Neural cell (in vitro differentiated cells): Measurements from ENCODE around the gene NYAP1. TPM values are rescaled to one million over a fixed set of nuclear protein-coding genes. Genes with fewer than 3 reads are reported as not detected.

ENCODE experiments used
- H2AFZ ChIP-seq: fragments of 200-600, 300-800 bp; sonication (generic), shearing (Covaris generic); 2 replicates; pipeline ENCODE4 v1.6.0; 2014; ENCODE audit warnings: low read depth, mild to moderate bottlenecking, antibody characterized with exemption, low read length, moderate library complexity
- H3F3A ChIP-seq: fragments of 200-600 bp; shearing (Covaris generic); 2 replicates; pipeline ENCODE4 v1.6.1; 2016; ENCODE audit warnings: mild to moderate bottlenecking, moderate library complexity, mixed read lengths, antibody characterized with exemption, low read length; ENCODE audit not compliant: insufficient read depth, poor library complexity, severe bottlenecking
- H3K27ac ChIP-seq: fragments of 200-600, 300-800 bp; sonication (generic), shearing (Covaris generic); 2 replicates; pipeline ENCODE4 v1.5.1; 2014; ENCODE audit warnings: mild to moderate bottlenecking, low read length, moderate library complexity
- H3K27me3 ChIP-seq: fragments of 300-800, 200-600 bp; sonication (generic), shearing (Covaris generic); 2 replicates; pipeline ENCODE4 v1.6.0; 2014; ENCODE audit warnings: mild to moderate bottlenecking, low read depth, low read length, moderate library complexity; ENCODE audit not compliant: insufficient read depth
- H3K36me3 ChIP-seq: fragments of 300-800, 200-600 bp; sonication (generic), shearing (Covaris generic); 2 replicates; pipeline ENCODE4 v1.5.1; 2014; ENCODE audit warnings: mild to moderate bottlenecking, antibody characterized with exemption, low read length, moderate library complexity; ENCODE audit not compliant: insufficient read depth
- H3K4me2 ChIP-seq: fragments of 300-800, 200-600 bp; sonication (generic), shearing (Covaris generic); 2 replicates; pipeline ENCODE4 v1.6.0; 2014; ENCODE audit warnings: mild to moderate bottlenecking, low read length
- H3K4me3 ChIP-seq: fragments of 300-800, 200-600 bp; sonication (generic), shearing (Covaris generic); 2 replicates; pipeline ENCODE4 v1.5.1; 2014; ENCODE audit warnings: mild to moderate bottlenecking, low read length, moderate library complexity
- H3K79me2 ChIP-seq: fragments of 200-600 bp; shearing (Covaris generic); replicated peaks from 2 replicates; pipeline ENCODE4 v1.6.0; 2014; ENCODE audit warnings: mild to moderate bottlenecking, low read length, moderate library complexity; ENCODE audit not compliant: insufficient read depth
- H3K9ac ChIP-seq: fragments of 300-800, 200-600 bp; sonication (generic), shearing (Covaris generic); 2 replicates; pipeline ENCODE4 v1.6.1; 2016; ENCODE audit warnings: mild to moderate bottlenecking, low read length, mixed read lengths
- H3K9me2 ChIP-seq: fragments of 200-600 bp; shearing (Covaris generic); 2 replicates; pipeline ENCODE4 v1.6.1; 2016; ENCODE audit warnings: mild to moderate bottlenecking, low read length, mixed read lengths; ENCODE audit not compliant: insufficient read depth
- H3K9me3 ChIP-seq: fragments of 200-600, 300-800 bp; sonication (generic), shearing (Covaris generic); 2 replicates; pipeline ENCODE4 v1.6.1; 2016; ENCODE audit warnings: mild to moderate bottlenecking, mixed run types, low read length, moderate library complexity, mixed read lengths
- H4K20me1 ChIP-seq: fragments of 200-600 bp; shearing (Covaris generic); 2 replicates; pipeline ENCODE4 v1.6.1; 2016; ENCODE audit warnings: mild to moderate bottlenecking, mixed run types; ENCODE audit not compliant: insufficient read depth
- CTCF ChIP-seq: fragments of 450-650 bp; IDR thresholded peaks from 2 replicates; pipeline ENCODE4 v1.5.1; 2014; ENCODE audit warnings: antibody characterized with exemption, mild to moderate bottlenecking, moderate library complexity; ENCODE audit not compliant: poor library complexity, severe bottlenecking
- EP300 ChIP-seq: fragments of 450-650 bp; conservative IDR thresholded peaks from 2 replicates; pipeline ENCODE4 v1.6.1; 2014; ENCODE audit warnings: antibody characterized with exemption, mild to moderate bottlenecking, moderate library complexity; ENCODE audit not compliant: poor library complexity, severe bottlenecking
- EZH2 ChIP-seq: fragments of 200-600, 300-800 bp; shearing (Covaris generic), sonication (generic); IDR thresholded peaks from 2 replicates; pipeline ENCODE4 v1.6.1; 2014; ENCODE audit warnings: antibody characterized with exemption, low read length, borderline replicate concordance, mild to moderate bottlenecking; ENCODE audit not compliant: insufficient read depth, poor library complexity, severe bottlenecking
- MXI1 ChIP-seq: fragments of 450-650 bp; conservative IDR thresholded peaks from 2 replicates; pipeline ENCODE4 v1.6.1; 2014; ENCODE audit warnings: antibody characterized with exemption, mild to moderate bottlenecking; ENCODE audit not compliant: poor library complexity, severe bottlenecking
- POLR2AphosphoS5 ChIP-seq: IDR thresholded peaks from 2 replicates; pipeline ENCODE4 v1.6.1; 2012
- RAD21 ChIP-seq: fragments of 450-650 bp; conservative IDR thresholded peaks from 2 replicates; pipeline ENCODE4 v1.6.1; 2014; ENCODE audit warnings: antibody characterized with exemption, mild to moderate bottlenecking, moderate library complexity
- REST ChIP-seq: IDR thresholded peaks from 2 replicates; pipeline ENCODE4 v1.6.1; 2012; ENCODE audit warnings: borderline replicate concordance
- SMC3 ChIP-seq: fragments of 450-650 bp; conservative IDR thresholded peaks from 2 replicates; pipeline ENCODE4 v1.6.1; 2014; ENCODE audit warnings: antibody characterized with exemption, mild to moderate bottlenecking, moderate library complexity; ENCODE audit not compliant: poor library complexity
- TAF1 ChIP-seq: IDR thresholded peaks from 2 replicates; pipeline ENCODE4 v1.6.1; 2012; ENCODE audit warnings: low read depth
- polyA plus RNA-seq: library from polyadenylated mRNA; depleted of rRNA; stranded (reverse); fragments of >200 nt; gene quantifications from 2 replicates; pipeline ENCODE4 v1.2.3, GENCODE V29; 2014

The NYAP1 gene
- polyA plus RNA-seq, 1 donor from 2014 or later: 70.1 TPM

GRCh38 chr7:100516135-100516812 is 32.5 kb downstream of the NYAP1 start:
- no peak overlapping the region for H3K4me2 ChIP-seq
- H3K36me3 ChIP-seq: no peaks in the 10 kb centered on the region
- no peak for TF ChIP-seq SMC3
- no peak for TF ChIP-seq MXI1
- no peak for TF ChIP-seq POLR2AphosphoS5
- no peak for TF ChIP-seq EZH2
- TF ChIP-seq TAF1: no peak
- TF ChIP-seq REST: no peak
- TF ChIP-seq CTCF: no peak
- TF ChIP-seq EP300: no peak
- no peak for TF ChIP-seq RAD21
- no peak overlapping the region for H2AFZ ChIP-seq
- H3K27ac ChIP-seq: no peak overlapping the region
- no peaks in the 10 kb centered on the region for H4K20me1 ChIP-seq
- no peaks in the 10 kb centered on the region for H3K79me2 ChIP-seq
- no peak overlapping the region for H3K9ac ChIP-seq
- H3K4me3 ChIP-seq: no peak overlapping the region
- no peaks in the 10 kb centered on the region for H3K9me3 ChIP-seq
- no peaks in the 10 kb centered on the region for H3K9me2 ChIP-seq
- no peaks in the 10 kb centered on the region for H3F3A ChIP-seq
- H3K27me3 ChIP-seq: no peaks in the 10 kb centered on the region

GRCh38 chr7:100517305-100517704 is 33.6 kb downstream of the NYAP1 start:
- no peak overlapping the region for H3K4me2 ChIP-seq
- H3K79me2 ChIP-seq: no peaks in the 10 kb centered on the region
- no peak overlapping the region for H2AFZ ChIP-seq
- H3K9me3 ChIP-seq: no peaks in the 10 kb centered on the region
- H3F3A ChIP-seq: no peaks in the 10 kb centered on the region
- no peak overlapping the region for H3K27ac ChIP-seq
- no peaks in the 10 kb centered on the region for H3K9me2 ChIP-seq
- H3K27me3 ChIP-seq: no peaks in the 10 kb centered on the region
- no peak overlapping the region for H3K4me3 ChIP-seq
- no peaks in the 10 kb centered on the region for H4K20me1 ChIP-seq
- TF ChIP-seq REST (no peak), SMC3 (no peak), RAD21 (no peak), CTCF (no peak), TAF1 (no peak), MXI1 (no peak), POLR2AphosphoS5 (no peak), EP300 (no peak), EZH2 (no peak)
- H3K9ac ChIP-seq: no peak overlapping the region
- no peaks in the 10 kb centered on the region for H3K36me3 ChIP-seq
